Effector CD8-positive, alpha-beta T cell (primary cell): ENCODE results near the gene TTBK2.
"Not testable (repeated sequence)": the region's sequence is repeated elsewhere in the genome, so short reads cannot be mapped to it uniquely, and the experiment has no call there.

ENCODE experiments used
- DNase-seq: peaks from one replicate; lab custom pipeline; 2025; lab: John Stamatoyannopoulos, UW

TTBK2 gene

DNA sequence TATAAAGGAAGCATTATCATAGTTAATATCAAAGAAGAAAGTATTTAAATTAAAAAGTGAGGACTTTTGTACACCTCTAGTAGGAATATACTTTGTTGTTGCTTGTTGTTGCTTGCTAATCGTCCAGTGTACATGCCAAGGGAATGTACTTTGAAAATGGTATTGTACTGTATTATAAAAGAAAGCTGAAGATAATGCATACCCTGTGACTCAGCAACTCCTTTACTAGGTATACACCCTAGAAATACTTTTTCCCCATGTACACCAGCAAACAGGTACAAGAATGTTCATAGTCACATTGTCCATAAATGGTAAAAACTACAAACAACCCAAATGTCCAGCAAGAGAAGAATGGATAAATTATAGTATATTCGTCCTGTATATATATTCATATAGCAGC lies 12.0 kb downstream of the TTBK2 start:
- no peak for DNase-seq

DNA sequence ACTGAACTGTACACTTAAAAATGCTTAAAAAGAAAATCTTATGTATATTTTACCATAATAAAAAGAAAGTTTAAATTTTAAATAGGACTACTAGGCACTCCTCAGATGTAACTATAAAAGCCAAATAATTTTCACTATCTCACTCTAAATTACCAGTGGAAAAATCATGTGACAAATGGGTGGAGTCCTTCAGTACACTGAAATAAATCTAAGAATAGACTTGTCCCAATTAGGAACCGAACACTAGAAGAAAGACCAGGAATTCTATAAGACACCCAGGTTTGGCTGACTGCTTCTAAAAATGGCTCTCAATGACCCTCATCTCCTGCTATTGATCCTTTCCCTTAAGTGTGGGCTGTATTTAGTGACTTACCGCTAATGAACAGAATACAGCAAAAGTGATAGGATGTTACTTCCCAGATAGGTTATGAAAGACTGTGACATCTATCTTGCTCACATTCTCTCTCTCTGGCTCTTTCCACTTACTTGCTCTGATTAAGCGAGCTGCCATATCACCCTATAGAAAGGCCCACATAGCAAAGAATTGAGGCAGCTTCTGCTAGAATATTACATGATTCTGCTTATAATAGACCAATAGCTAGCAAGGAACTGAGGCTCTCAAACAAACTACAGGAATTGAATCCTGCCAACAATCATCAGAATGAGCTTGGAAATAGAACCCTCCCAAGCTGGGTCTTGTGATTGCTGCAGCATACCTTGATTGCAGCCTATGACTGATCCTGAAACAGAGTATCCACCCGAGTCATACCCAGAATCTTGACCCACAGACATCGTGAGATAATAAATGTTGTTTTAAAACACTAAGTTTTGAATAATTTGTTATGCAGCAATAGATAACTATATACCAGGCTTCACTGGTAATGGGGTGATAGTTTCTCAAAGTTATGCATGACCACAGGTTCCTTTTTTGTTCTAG lies 16.9 kb downstream of the TTBK2 start:
- no peak for DNase-seq

DNA sequence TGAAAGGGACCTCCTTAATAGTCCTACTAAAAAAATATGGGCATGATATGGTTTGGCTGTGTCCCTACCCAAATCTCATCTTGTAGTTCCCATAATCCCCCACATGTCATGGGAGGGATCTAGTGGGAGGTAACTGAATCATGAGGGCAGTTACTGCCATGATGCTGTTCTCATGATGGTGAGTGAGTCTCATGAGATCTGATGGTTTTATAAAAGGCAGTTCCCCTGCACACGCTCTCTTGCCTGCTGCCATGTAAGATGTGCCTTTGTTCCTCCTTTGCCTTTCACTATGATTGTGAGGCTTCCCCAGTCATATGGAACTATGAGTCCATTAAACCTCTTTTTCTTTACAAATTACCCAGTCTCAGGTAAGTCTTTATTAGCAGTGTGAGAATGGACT lies 26.7 kb downstream of the TTBK2 start:
- not testable (repeated sequence) for DNase-seq

DNA sequence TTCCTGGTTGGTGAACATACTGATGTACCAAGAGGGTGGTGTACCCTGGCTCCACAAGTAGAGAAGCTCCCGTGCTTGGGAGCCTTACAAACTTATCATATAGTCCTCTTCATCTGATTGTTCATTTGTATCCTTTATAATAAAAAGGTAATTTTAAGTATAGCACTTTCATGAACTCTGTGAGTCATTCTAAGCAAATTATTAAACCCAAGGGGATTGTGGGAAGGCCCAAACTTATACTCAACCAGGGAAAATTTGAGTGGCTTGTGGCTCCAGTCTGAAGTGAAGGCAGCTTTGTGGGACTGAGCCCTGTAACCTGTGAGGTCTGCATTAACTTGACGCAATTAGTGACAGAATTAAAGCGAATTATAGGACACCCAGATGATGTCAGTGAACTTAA lies 29.0 kb downstream of the TTBK2 start:
- DNase-seq = no peak

DNA sequence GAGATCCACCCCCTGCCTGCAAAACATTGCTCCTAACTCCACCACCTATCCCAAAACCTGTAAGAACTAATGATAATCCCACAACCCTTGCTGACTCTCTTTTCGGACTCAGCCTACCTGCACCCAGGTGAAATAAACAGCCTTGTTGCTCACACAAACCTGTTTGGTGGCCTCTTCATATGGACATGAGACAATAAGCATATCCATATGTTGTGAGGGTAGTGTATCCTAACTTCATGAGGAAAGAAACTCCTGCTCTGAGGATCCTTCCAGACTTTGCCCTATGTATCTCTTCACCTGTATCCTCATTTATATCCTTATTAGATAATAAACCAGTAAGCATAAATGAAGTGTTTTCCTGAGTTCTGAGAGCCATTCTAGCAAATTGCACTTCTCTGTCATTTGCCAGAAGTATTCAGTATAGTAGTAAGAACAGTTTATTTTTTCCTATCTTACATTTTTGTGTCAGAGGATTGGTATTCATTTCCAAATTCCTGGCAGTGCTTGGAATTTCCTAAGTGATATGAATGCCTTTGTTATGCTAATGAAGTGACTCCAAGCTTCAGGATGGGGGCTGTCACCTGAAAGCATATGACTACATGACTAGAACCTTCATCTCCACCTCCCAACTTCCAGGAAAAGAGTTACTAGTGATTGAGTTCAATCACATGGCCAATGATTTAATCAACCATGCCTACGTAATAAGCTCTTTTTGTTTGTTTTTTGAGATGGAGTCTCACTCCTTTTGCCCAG lies 30.2 kb downstream of the TTBK2 start:
- DNase-seq = no peak

DNA sequence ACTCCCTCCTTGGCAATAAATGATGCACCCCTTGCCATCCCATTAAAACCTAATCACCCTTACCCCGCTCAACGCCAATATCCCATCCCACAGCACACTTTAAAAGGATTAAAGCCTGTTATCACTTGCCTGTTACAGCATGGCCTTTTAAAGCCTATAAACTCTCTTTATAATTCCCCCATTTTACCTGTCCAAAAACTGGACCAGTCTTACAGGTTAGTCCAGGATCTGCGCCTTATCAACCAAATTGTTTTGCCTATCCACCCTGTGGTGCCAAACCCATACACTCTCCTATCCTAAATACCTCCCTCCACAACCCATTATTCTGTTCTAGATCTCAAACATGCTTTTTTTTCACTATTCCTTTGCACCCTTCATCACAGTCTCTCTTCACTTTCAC lies 33.2 kb downstream of the TTBK2 start:
- not testable (repeated sequence) for DNase-seq

DNA sequence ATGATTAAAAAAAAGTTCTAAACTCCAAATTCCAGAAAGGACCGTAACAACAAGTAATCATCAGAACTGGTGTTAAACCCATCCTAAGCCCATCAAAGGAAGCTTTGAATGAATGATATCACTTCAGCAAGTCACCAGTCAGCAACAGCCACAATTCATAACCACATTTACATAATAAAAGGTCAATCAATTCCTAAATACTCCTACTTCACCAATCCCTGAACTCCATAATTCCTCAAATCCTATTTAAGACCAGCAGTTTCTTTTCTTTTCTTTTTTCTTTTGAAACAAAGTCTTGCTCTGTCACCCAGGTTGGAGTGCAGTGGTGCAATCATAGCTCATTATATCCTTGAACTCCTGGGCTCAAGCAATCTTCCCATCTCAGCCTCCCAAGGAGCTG lies 40.5 kb downstream of the TTBK2 start:
- no peak for DNase-seq

DNA sequence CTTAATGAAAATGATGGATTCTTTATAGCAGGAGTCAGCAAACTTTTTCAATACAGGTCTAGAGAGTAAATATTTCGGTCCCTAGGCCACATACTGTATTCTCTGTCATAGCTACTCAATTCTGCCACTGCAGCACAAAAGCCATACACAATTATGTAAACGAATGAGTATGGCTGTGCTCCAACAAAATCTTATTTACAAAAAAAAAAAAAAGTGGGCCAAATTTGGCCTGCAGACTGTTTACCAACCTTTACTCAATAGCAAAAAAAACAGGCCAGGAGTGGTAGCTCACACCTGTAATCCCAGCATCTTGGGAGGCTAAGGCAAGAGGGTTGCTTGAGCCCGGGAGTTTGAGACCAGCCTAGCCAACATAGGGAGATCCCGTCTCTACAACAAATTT lies 41.1 kb downstream of the TTBK2 start:
- DNase-seq = no peak

DNA sequence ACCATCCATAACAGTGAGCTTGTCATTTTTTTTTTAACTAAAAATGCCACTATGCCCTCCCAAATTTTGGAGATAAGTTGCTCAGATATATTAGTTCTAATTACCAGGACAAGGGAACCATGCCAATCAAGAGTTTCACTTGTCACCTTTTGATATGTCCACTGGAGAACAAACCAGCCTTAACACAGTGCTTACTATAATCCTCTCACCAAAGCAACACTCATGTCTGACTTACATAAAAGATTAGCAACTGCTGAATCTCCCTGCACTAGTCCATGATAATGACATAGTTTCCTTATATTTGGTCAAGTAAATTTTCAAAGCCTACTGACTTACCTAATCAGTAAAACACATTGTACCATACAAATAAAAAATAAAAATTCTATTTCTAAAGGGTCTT lies 44.4 kb downstream of the TTBK2 start:
- DNase-seq = no peak

DNA sequence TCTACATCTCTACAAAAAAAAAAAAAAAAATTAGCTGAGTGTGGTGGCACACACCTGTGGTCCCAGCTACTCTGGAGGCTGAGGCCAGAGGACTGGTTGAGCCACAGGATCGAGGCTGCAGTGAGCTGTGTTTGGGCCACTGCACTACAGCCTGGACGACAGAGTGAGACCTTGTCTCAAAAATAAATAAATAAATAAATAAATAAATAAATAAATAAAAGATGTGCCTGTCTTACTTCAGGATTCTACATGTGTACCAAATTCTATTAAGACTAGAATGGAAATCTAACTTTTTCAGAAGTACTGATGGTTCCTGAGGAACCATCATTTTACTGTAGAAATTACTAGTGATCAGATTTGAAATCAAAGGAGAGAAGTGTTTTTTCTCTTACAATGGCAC lies 51.9 kb downstream of the TTBK2 start:
- no peak for DNase-seq

DNA sequence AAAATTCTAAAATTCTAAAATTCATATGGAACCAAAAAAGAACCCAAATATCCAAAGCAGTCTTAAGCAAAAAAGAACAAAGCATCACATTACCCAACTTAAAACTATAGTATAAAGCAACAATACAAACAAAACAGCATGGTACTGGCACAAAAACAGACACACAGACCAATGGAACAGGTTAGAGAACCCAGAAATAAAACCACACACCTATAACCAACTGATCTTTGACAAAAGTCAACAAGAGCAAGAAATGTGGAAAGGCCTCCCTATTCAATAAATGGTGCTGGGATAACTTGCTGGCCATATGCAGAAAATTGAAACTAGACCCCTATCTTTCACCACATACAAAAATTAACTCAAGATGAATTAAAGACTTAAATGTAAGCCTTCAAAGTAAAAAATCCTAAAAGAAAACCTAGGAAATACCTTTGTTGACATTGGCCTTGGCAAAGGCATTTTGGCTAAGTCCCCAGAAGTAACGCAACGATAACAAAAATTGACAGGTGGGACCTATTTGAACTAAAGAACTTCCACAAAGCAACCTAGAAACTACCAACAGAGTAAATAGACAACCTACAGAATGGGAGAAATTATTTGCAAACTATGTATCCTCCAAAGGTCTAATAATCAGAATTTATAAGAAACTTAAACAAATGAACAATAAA lies 56.9 kb downstream of the TTBK2 start:
- DNase-seq = no peak

DNA sequence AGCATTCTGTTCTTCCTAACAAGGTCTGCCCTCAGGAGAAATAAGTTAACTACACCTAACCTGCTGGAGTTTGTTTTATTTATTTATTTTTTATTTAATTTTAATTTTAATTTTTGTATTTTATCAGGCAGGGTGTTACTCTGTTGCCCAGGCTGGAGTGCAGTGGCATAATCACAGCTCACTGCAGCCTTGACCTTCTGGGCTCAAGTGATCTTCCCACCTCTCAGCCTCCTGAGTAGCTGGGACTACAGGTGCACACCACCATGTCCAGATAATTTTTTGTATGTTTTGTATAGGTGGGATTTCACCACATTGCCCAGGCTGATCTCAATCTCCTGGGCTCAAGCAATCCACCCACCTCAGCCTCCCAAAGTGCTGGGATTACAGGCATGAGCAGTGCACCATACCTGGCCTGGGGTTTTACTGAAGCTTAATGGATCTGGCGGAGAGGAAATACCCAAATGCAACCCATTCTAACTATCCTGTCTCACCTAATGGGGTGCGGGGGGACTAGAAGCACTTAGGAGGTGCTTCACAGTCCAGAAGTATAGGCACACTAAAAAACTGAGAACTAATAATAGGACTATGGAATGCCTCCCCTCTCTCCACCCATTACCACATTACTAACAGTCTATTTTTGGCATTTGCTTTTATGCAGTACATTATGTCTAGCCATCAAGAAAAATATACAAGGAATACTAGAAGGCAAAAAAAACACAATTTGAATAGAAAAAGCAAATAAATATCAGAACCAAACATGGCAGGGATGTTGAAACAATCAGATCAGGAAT lies 61.4 kb downstream of the TTBK2 start:
- DNase-seq = no peak

DNA sequence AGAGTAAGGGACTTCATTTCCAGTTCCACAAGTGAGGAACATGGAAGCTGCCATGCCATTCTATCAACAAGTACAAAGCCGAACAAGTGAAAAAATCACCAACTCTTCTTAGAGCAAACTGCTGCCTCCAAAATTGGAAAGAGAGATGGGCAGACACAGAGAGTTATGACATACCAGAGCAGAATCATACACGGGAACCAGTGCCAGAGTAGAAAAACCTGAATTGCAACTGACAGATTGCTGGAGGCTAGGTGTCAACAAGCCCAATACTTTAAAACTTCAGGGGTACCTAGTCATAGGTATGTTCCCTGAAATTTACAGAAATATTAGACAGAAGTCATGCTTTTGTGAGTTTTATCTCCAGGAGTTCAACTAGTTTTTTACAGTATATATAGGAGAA lies 62.0 kb downstream of the TTBK2 start:
- no peak for DNase-seq

DNA sequence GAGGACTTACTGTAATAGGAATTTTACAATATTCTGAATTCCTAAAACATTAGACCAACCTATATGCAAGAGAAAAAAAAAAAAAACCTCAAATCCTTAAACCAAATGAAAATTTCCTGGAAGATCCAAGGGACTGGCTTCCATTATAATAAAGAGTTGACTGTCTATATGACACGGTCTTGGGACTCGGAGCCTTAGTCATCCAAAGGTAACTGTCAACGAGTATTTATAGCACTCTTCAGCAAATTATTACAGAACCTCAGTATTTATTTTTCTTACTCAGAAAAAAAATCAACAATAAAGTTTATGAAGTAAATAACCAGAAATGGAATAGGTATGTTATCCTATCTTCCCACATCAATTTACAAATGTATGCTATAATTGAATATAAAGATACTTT lies 66.0 kb downstream of the TTBK2 start:
- no peak for DNase-seq

DNA sequence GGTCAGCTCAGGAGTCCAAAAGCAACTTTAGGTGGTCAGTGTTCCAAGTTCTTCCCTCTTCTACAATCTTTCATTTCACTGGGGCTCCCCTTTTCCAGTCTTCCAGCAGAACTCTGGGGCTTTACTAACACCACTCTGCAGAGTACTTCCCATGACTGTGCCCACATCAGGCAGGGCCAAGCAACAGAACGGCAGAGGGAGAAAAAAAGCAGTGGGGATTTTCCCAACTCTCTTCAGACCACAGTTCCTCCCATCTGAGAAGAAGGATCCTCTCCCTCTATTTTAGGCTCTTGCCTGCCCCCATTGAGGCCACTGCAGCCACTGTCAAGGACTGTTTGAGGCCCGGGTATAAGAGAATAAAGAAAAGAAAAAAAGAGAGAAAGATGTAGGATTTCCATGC lies 70.7 kb downstream of the TTBK2 start:
- no peak for DNase-seq

DNA sequence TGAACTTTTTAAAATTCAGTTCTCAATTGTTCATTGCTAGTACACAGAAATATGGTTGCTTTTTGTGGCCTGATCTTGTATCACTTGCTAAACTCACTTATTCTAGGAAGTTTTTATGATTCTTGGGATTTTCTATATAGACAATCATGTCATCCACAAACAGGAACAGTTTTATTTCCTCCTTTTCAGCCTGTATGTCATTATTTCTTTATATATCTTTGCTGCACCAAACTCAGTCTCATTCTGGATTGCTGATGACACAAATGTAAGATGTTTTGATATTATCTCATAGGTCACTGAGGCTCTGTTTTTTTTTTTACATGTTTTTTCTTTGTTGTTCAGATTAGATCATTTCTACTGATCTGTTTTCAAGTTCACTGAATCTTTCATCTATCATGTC lies 71.7 kb downstream of the TTBK2 start:
- DNase-seq = no peak

DNA sequence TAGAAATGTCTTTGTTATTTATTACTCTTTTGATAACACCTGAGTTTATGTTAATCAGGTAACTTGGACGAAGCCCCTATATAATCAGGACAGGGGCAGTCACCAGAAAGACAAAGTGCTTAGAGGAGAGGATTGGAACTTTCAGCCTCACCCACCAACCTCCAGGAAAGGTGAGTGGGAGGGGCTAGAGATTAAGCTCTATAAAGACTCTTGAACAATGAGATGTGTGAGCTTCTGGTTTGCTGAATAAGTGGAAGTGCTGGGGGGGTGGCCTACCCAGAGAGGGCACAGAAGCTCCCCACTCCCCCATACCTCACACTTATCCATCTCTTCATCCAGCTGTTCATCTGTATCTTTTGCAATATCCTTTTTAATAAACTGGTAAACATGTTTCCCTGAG lies 73.9 kb downstream of the TTBK2 start:
- DNase-seq = no peak

DNA sequence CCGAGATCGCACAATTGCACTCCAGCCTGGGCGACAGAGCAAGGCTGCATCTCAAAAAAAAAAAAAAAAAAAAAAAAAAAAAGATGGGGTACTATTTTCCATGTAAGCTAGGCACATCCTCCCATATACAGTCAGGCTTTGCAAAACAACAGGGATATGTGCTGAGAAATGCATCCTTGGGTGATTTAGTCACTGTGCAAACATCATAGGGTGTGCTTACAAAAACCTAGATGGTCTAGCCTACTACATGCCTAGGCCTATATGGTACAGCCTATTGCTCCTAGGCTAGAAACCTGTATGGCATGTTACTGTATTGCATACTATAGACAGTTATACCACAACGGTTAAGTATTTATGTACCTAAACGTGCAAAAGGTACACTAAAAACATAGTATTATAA lies 75.0 kb downstream of the TTBK2 start:
- no peak for DNase-seq

DNA sequence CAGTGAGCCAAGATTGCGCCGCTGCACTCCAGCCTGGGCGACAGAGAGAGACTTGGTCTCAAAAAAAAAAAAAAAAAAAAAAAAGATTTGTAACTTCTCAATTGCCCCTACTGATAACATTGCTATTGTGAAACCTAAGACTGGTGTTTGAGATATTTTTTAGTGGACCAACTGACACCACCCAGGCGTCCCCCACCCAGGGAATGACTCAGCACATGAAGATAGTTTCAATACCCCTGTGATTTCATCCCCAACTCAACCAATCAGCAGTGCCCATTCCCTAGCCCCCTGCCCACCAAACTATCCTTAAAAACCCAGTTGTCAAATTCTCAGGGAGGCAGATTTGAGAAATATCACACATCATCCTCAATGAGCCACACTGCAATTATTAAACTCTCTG lies 76.9 kb downstream of the TTBK2 start:
- DNase-seq = no peak

DNA sequence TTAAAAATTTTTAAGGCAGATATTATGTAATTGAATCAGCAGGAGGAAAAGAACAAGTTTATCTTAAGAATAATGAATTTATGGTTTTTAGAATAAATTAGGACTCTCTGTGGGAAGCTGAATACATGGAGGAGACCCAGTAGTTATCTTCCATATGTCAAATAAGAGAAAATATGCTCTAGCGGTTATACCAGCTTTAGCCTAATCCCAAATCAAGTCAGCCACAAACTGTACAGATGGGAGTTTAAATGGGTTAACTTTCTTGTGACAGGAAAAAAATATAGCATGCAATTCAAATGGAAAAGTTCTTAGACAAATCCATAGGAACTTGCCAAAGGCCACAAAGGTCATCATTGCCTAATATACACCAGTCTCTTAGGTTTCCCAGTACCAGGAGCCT lies 84.3 kb downstream of the TTBK2 start:
- DNase-seq = no peak

DNA sequence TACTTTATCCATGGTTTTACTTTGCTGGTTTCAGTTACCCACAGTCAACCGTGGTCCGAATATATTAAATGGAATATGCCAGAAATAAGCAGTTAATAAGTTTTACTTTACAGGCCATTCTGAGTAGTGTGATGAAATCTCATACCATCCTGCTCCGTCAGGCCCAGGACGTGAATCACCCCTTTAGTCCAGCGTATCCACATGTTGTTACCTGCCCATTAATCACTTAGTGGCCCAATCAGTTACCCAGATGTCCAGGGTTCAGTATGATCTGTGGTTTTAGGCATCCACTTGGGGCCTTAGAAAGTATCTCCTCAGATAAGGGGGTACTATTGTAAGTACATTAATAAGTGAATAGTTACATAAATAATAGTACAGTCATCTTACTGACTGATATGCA lies 88.0 kb downstream of the TTBK2 start:
- DNase-seq = no peak
